Measurements from ENCODE around the gene SON.
"Not testable (repeated sequence)": the region's sequence is repeated elsewhere in the genome, so short reads cannot be mapped to it uniquely, and the experiment has no call there.

SON gene

GRCh38 chr21:33578959-33579542 is 36.2 kb downstream of the SON start:
- DNase-seq = no peak

DNA sequence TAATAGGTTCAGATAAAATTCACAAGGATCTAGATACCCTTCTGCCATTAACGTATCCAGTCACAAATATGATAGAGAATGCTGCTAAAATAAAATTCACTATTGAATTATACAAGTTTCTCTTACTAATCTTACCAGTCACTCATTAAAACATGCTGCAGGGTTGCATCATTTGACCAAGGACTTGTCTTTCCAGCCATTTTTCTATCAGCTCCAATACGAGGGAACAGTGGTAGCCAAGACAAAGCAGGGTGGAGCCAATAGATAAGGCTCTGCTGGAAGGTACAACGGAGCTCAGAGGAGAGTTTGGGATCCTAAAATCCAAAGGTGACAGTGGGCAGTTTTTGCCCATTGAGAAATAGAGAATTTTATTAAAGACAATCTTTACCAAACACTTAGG is 41.6 kb downstream of the SON start:
- DNase-seq = no peak

- no peak for DNase-seq
These were observed 44.1 kb downstream of the SON start for GRCh38 chr21:33586927-33587326.

DNA sequence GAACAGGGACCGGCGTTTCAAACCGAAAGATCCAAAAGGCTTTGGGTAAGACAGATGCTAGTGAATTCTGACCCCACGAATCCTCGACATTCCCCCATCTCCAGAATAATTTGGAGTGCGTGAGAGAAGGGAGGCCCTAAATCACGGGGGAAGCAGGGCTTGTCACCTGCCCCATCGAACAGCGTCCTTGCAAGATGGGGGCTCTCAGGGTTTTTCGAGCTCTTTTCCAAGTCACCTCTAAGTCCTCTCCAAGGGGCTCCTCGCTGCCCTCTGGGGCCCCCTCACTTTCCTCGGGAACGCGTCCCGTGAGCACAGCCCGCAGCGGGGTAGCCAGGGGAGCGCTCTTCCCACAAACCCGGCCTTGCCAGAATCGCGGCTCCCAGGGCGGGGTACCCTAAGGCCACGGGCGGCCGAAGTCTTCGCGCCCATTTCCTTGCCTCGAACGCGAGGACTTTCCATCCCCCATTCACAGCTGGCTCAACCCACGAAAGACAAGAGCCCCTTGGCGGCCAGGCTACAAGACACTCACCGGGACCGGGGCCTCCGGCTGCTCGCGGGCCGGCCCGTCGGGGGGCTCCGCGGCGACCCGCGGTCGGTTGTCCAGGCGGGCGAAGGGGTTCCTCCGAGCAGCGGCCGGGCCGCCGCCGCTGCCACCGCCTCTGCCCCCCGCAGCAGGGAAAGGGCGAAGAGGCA is 45.1 kb downstream of the SON start:
- no peak for DNase-seq

DNA sequence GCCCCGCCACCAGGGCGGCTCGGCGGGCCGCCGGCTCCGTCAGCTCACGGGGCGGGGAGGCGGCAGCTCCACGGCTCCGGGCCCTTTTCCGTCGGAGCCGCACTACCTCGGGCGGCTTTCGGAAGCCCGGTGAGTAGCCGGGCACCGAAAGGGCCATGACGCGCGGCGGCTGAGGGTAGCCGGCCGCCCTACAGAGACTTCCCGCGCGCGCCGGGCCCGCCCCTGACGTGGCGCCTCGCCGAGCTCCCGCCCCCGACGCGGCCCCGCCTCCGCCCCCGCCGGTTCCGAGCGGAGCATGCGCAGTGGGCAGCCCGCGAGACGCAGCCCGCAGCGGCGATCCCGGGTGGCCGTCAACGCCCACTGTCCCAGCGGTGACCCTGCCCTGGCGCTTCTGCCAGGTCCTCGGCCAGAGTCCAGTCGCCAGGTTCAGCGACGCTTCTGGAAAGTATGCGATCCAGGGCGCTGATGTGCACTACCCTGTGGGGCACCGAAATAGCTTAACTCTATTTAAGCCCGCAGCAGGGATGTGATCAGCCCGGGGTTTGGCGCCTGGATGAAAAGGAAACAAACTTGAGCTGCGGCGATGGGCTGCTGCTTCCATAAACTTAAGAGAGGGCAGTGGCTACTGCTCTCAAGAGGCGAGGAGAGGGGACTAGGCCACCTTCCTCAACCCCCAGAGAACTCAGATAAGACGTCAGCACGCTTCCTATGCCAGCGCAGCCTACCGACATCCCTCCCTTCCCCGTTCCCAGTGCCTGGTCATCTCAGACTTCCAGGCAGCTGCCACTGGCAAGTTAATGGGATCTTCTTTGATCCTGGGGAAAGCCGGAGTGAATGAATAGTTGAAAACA is 45.9 kb downstream of the SON start, which contains the start of gene DONSON:
Gene DONSON, minus strand, starts transcription at position 200 of the 851 bp plus-strand sequence. Its CDS starts 43 bp downstream, at position 157.
- DNase-seq = peak; percentile 87

- no peak for DNase-seq
These were observed 55.2 kb downstream of the SON start for GRCh38 chr21:33598051-33598450.

- no peak for DNase-seq
These were observed 65.7 kb downstream of the SON start for GRCh38 chr21:33608559-33608958.

DNA sequence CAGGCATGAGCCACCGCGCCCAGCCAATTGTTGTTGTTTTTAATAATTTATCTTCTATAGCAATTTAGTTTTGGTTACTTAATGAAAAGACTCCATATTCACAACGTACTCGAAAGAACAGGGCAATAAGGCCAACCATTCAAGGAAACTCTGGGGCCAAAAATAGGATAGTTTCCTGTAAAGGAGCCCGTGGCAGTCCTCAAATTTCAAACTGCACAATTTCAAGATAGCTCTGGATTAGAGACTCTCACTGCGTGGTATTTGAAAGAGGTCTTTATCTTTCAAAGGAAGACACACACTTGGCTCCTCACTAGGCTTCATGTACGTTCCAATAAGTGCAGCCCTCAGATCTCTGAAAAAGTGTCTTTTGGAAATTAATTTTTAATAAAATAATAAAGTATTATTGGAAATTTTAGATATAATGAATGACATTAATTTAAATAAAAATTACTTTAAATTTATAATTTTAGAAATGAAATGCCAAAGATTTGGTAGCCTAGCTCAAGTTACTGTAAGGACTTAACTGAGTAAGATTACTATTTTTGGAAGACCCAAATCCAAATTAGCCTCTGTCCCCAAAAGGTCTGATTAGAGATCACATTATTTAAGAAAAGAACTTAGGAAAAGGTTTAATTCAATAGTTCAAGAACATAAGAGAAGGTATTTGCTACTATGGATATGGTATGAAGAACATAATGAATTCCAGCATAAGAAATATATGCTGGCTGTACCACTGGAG is 68.3 kb downstream of the SON start:
- DNase-seq = no peak

GRCh38 chr21:33617565-33617964 is 74.7 kb downstream of the SON start:
- DNase-seq = not testable (repeated sequence)

GRCh38 chr21:33618407-33618806 is 75.6 kb downstream of the SON start:
- no peak for DNase-seq

GRCh38 chr21:33619726-33620125 is 76.9 kb downstream of the SON start:
- DNase-seq = no peak

DNA sequence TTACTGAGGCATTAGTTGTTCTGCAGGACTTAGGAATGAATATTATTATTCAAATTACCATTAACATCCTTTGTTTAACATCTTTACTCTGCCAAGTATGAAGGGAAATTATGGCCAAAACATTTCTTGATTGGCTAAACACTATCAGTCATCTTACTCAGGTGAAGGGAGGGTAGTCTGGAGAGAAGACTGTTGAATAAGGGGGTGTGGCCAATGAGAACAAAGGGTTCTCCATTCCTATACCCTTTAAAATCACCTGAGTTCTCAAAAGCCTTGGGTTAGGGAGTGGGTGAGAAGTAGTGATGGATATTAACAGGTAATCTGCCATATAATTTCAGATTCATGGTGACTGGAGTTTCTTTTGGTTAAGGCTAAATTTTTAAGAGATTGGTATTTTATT is 79.4 kb downstream of the SON start:
- DNase-seq = no peak

DNA sequence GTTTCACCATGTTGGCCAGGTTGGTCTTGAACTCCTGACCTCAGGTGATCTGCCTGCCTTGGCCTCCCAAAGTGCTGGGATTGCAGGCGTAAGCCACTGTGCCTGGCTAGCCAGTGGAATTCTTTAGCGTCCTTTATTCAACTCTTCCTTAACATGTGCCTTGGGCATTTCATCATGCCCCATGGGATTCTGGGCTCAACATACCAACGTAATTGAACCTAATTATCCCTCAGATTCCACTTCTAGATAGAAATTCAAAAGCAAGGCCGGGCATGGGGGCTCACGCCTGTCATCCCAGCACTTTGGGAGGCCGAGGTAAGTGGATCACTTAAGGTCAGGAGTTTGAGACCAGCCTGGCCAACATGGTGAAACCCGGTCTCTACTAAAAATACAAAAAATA is 83.3 kb downstream of the SON start:
- DNase-seq = not testable (repeated sequence)

Data from central memory CD4-positive, alpha-beta T cell (primary cell).